GM19452 (cell line): ENCODE results near the gene UFC1.
A peak's percentile ranks its signal among the peaks of the same experiment; 100 is the strongest.
"Not testable (repeated sequence)": the region's sequence is repeated elsewhere in the genome, so short reads cannot be mapped to it uniquely, and the experiment has no call there.

Experiments used
- ATAC-seq: cut with Tn5 transposase; IDR thresholded peaks from one replicate; pipeline ENCODE4 v1.9.1; 2021; ENCODE audit not compliant: unreplicated experiment

Gene UFC1

GRCh38 chr1:161153682-161154337 is at the start of gene UFC1:
Gene UFC1 (plus strand): TSS chr1:161153978. CDS start chr1:161153998, 20 bp downstream.
- ATAC-seq = peak; percentile 93

- no peak for ATAC-seq
Observed at GRCh38 chr1:161106431-161106830, 47.3 kb upstream of the UFC1 start.

GRCh38 chr1:161111117-161111516 is 42.7 kb upstream of the UFC1 start:
- no peak for ATAC-seq

- no peak for ATAC-seq
Observed at GRCh38 chr1:161111527-161111926, 42.3 kb upstream of the UFC1 start.

- no peak for ATAC-seq
Observed at GRCh38 chr1:161113915-161114314, 39.9 kb upstream of the UFC1 start.

- ATAC-seq = no peak
Observed at GRCh38 chr1:161114556-161114955, 39.2 kb upstream of the UFC1 start.

GRCh38 chr1:161115132-161115711 is 38.6 kb upstream of the UFC1 start:
- ATAC-seq = no peak

- ATAC-seq = not testable (repeated sequence)
Observed at GRCh38 chr1:161115961-161116360, 37.8 kb upstream of the UFC1 start.

- peak; percentile 79 for ATAC-seq
Observed at GRCh38 chr1:161117759-161118581, 35.8 kb upstream of the UFC1 start, which contains the start of the genes NIT1 and PFDN2. Gene NIT1 (plus strand): TSS chr1:161118105. CDS start chr1:161118177, 72 bp downstream. Gene PFDN2 (minus strand): TSS chr1:161118037. CDS start chr1:161118026, 11 bp downstream.

GRCh38 chr1:161119092-161119903 is 34.5 kb upstream of the UFC1 start:
- ATAC-seq = peak; percentile 42

GRCh38 chr1:161121042-161121650 is 32.6 kb upstream of the UFC1 start:
- no peak for ATAC-seq

GRCh38 chr1:161121834-161122233 is 31.9 kb upstream of the UFC1 start:
- no peak for ATAC-seq

GRCh38 chr1:161122967-161123366 is 30.8 kb upstream of the UFC1 start:
- no peak for ATAC-seq

- no peak for ATAC-seq
Observed at GRCh38 chr1:161127649-161128048, 26.1 kb upstream of the UFC1 start.

- ATAC-seq = no peak
Observed at GRCh38 chr1:161128591-161129420, 25.0 kb upstream of the UFC1 start.

- ATAC-seq = no peak
Observed at GRCh38 chr1:161130266-161130665, 23.5 kb upstream of the UFC1 start.

GRCh38 chr1:161131523-161132409 is 22.0 kb upstream of the UFC1 start:
- no peak for ATAC-seq

GRCh38 chr1:161132410-161133219 is 21.2 kb upstream of the UFC1 start, which contains the start of gene DEDD:
Gene DEDD (minus strand): TSS chr1:161132667. CDS start chr1:161124462, 8,205 bp downstream.
- ATAC-seq = peak; percentile 91
